ENCODE measurements around the gene PPP1R7.
A peak's percentile ranks its signal among the peaks of the same experiment; 100 is the strongest.

The PPP1R7 gene

GRCh38 chr2:241141214-241141770 is 9.0 kb upstream of the PPP1R7 start:
- DNase-seq = no peak

DNA sequence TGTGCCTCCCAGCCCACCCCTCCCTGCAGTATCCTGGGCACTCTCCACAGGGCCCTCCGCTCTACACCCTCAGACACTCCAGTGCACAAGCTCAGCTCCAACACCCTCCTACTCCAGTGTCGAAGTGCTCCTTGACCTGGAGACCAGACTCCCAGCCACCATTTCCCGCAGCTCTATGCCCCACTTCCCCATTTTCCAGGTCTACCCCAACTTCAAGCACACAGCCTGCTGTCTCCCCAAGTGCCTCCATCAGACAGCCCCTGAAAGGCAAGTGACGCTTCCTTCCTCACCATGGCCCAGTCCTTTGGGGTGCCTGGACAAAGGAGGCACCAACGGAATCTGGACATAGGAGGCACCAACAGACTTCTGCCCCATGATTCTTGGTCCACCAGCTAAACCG is 8.2 kb upstream of the PPP1R7 start:
- no peak for DNase-seq

DNA sequence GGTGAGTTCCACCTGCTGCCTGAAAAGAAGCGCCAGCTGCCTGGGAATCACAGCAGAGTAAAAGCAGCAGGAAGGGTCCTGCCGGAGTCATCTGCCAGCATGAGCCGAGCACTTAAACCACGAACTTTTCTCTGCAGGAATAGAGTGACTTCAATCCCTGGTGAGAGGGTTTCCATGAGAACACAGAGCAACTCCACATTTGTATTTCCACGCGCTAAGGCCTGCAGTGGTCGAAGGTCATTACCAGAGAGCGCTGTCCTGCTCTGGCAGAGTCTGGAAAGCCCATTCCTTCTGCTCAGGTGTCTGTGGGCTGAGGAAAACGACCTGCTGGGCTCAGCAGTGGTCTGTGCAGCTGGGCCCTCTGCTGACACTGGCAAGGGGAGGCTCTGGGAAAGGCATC is 7.7 kb upstream of the PPP1R7 start:
- no peak for DNase-seq

GRCh38 chr2:241146286-241146685 is 4.0 kb upstream of the PPP1R7 start:
- no peak for DNase-seq

DNA sequence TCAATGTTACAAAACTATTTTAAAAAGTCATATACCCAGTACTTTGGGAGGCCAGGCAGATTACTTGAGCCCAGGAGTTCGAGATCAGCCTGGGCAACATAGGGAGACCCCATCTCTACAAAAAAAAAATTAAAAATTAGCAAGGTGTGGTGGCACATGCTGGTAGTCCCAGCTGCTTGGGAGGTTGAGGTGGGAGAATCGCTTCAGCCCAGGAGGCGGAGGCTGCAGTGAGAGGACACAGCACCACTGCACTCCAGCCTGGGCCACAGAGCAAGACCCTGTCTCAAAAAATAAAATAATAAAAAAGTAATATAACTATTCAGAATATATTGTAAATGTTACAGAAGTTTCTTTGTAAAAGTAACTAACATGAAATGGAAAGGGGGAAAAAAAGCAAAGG is 2.9 kb upstream of the PPP1R7 start:
- no peak for DNase-seq

GRCh38 chr2:241148239-241148638 is 2.0 kb upstream of the PPP1R7 start:
- no peak for DNase-seq

- DNase-seq = peak; percentile 90
Measured at GRCh38 chr2:241148891-241149674, 1.2 kb upstream of the PPP1R7 start, which contains the start of gene PASK. Gene PASK (minus strand): TSS chr2:241149472. CDS start chr2:241143032, 6,440 bp downstream.

- DNase-seq = no peak
Measured at GRCh38 chr2:241149675-241149924, 667 bp upstream of the PPP1R7 start.

DNA sequence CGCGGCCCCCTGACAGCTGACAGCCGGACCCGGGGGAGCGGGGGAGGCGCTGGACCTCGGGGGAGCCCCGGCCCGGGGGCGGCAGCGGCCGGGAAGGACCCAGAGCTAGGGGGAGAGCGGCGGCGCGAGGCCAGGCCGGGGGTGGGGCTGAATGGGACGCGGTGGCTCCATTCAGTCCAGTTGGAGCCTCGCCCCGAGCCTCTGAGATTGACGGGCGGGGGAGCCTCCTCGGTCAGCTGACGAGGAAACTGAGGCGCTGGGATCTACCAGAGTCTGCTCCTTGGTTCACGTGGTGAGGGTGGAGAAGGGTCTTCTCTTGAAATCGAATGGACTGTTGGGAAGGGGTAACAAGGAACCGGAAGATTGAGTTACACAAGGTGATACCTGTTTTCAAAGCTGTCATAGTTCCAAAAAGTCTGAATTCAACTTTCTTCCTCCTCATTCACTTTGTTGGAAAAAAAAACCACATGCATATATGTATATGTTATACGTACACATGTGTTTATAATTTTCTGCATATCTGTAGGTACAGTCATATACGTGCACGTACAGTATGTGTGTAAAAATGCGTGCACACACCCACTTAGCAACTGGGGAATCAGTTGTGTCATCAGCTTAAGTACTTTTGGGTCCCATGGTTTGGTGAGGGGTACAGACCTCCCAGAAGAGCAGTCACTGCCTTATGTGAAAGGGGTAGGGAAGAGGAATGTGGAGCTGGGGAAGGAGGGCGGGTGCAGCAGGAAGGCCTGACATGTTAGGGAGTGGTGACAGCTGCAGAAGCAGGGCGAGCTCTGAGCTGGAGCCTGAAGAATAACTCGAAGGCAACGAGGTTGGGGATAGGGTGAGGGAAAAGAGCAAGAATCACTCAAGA is 628 bp downstream of the PPP1R7 start:
- no peak for DNase-seq

GRCh38 chr2:241151934-241152660 is 1.8 kb downstream of the PPP1R7 start:
- no peak for DNase-seq

GRCh38 chr2:241153616-241154015 is 3.3 kb downstream of the PPP1R7 start:
- DNase-seq = no peak

GRCh38 chr2:241154915-241155314 is 4.6 kb downstream of the PPP1R7 start:
- DNase-seq = no peak

- DNase-seq = no peak
Measured at GRCh38 chr2:241155936-241156335, 5.7 kb downstream of the PPP1R7 start.

DNA sequence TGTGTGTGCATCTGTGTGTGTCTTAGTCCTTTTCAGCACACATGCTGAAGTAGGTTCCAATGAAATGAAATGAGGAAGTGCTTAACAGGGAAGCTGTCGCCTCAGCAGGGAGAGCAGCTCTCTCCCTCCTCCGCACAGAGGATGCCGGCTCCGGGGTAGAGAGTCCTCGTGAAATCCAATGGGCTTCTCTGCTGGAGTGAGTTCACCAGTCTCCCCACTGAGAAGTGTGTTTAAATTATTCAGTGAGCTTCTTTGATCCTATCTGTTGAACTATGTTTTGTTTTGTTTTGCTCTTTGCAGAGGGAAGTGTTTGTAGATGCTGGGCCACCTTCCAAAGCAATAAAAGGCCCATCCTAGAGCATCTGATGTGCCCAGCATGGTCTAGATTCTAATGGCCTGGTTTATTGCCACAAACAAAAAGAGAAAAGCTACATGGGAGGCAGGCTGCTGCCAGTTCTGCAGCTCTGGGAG is 6.7 kb downstream of the PPP1R7 start:
- no peak for DNase-seq

GRCh38 chr2:241157841-241158545 is 7.7 kb downstream of the PPP1R7 start:
- no peak for DNase-seq

DNA sequence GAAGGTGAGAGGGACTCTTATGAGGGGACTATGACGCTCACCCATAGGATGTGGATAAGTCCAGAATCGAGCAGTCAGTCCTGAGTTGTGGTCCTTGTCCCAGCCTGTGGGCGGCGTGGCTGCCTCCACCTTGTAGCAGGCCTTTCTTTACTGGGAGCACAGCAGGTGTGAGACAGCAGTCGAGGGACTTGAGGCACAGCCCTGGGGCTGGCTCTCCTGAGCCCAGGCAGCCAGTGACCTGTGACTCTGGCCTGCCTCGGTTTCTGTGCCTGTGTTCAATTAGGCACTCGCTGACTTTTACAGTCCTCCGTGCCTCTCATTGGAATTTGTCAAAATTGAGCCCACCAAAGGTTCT is 8.3 kb downstream of the PPP1R7 start:
- DNase-seq = no peak

- DNase-seq = no peak
Measured at GRCh38 chr2:241159116-241159515, 8.8 kb downstream of the PPP1R7 start.

DNA sequence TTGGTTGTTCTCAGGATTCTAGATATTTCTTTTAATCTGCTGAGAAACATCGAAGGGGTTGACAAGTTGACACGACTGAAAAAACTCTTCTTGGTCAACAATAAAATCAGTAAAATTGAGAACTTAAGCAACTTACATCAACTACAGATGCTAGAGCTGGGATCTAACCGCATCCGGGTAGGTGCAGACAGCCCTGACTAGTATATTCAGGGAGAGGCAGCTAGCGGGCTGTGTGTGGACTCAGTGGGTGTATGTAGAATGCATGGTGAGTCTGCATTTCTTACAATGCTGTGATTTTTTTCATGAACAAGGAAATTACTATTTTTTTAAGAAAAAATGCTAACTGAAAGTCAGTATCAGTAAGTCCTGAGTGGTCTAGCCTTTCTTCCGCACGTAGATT is 10.1 kb downstream of the PPP1R7 start:
- DNase-seq = no peak

DNA sequence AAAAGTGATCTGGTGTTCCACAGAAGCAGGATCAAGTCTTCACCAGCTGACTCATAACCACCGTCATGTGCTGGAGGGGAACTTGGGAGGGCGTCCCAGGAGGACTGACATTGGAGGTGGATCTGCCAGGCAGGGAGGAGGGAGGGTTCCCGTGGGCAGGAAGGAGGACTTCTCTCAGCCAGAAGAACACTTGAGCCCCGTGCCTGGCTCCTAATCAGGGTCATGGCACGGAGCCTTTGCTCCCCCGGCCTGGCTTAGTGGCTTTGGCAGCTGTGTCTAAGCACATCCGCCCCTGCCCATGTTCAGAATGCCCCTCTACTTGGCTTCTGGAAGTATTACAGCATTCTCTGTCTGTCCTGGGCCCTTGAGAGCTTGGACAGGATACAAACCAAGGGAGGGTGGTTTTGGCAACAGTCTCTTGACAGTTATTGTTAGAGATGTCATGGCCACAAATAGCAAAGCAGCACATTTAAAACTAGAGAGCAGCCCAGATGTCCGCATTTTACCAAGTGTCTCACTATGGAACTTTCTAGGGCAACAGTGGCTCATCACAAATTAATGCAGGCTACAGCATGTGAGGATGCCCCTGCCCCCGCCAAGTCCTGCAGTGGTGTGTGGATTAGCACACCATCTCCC is 11.5 kb downstream of the PPP1R7 start:
- DNase-seq = no peak

GRCh38 chr2:241163601-241164118 is 13.4 kb downstream of the PPP1R7 start:
- DNase-seq = no peak

DNA sequence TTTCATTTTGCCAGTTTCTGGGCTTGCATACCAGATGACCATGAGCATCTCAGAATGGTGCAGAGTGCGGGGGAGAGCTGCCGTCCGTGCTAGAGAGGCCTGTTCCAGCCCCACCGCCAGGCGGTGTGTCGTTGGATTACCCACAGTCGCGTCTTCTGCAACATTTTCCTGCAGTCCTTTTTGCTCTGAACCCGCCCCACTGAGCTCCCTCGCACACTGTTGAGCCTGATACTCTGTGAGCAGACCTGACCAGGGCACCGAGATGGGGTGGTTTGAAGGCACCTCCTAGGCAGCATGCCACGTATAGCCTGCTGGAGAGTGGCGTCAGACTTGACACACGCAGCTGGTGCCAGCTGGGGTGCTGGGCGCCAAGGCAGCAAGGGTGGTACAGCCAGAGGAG is 18.1 kb downstream of the PPP1R7 start:
- DNase-seq = no peak

GRCh38 chr2:241173557-241173956 is 23.3 kb downstream of the PPP1R7 start:
- no peak for DNase-seq
